GM23338 (cell line): ENCODE measurements around the gene PLA2G7. TPM values are rescaled to one million over a fixed set of nuclear protein-coding genes. Genes with fewer than 3 reads are reported as not detected.

ENCODE experiments used
- ATAC-seq: fragments of 200-7000 bp; cut with Tn5 transposase; 3 replicates; pipeline ENCODE4 v1.9.1; 2020
- DNase-seq: peaks from one replicate; pipeline ENCODE4 v3.0.0-alpha.2; 2015; ENCODE audit warnings: low spot score
- H2AFZ ChIP-seq: fragments of 200-600 bp; sonication (generic); 2 replicates; pipeline ENCODE4 v1.8.0; 2016; ENCODE audit warnings: antibody characterized with exemption, mild to moderate bottlenecking, moderate library complexity
- H3F3A ChIP-seq: fragments of 200-600 bp; sonication (generic); replicated peaks from 2 replicates; pipeline ENCODE4 v1.8.0; 2017; ENCODE audit warnings: antibody characterized with exemption, mixed run types, low read depth
- H3K27ac ChIP-seq: fragments of 200-600 bp; sonication (generic); 2 replicates; pipeline ENCODE4 v1.6.1; 2016; ENCODE audit warnings: low read depth
- H3K27me3 ChIP-seq: fragments of 200-600 bp; sonication (generic); 2 replicates; pipeline ENCODE4 v1.8.0; 2016; ENCODE audit warnings: mild to moderate bottlenecking, mixed run types, moderate library complexity; ENCODE audit not compliant: insufficient read depth
- H3K36me3 ChIP-seq: fragments of 200-600 bp; sonication (generic); 2 replicates; pipeline ENCODE4 v1.8.0; 2016; ENCODE audit warnings: mild to moderate bottlenecking; ENCODE audit not compliant: insufficient read depth
- H3K4me1 ChIP-seq: fragments of 200-600 bp; sonication (generic); 2 replicates; pipeline ENCODE4 v1.8.0; 2016; ENCODE audit warnings: mild to moderate bottlenecking, moderate library complexity; ENCODE audit not compliant: insufficient read depth
- H3K4me2 ChIP-seq: fragments of 200-600 bp; sonication (generic); 2 replicates; pipeline ENCODE4 v1.7.1; 2017; ENCODE audit warnings: mixed run types
- H3K4me3 ChIP-seq: fragments of 200-600 bp; sonication (generic); 2 replicates; pipeline ENCODE4 v1.6.1; 2016; ENCODE audit warnings: mixed run types
- H3K79me2 ChIP-seq: fragments of 200-600 bp; sonication (generic); replicated peaks from 2 replicates; pipeline ENCODE4 v1.8.0; 2017; ENCODE audit warnings: mild to moderate bottlenecking; ENCODE audit not compliant: insufficient read depth
- H3K9me2 ChIP-seq: fragments of 200-600 bp; sonication (generic); 2 replicates; pipeline ENCODE4 v1.8.0; 2017; ENCODE audit not compliant: insufficient read depth
- H4K20me1 ChIP-seq: fragments of 200-600 bp; sonication (generic); replicated peaks from 2 replicates; pipeline ENCODE4 v1.8.0; 2017; ENCODE audit warnings: mild to moderate bottlenecking; ENCODE audit not compliant: insufficient read depth
- H3K27ac Mint-ChIP-seq: 2 replicates; pipeline ENCODE4 v1.8.0; 2020; ENCODE audit warnings: inconsistent platforms, mild to moderate bottlenecking, moderate library complexity, mixed read lengths
- H3K27me3 Mint-ChIP-seq: 3 replicates; pipeline ENCODE4 v1.8.0; 2022; ENCODE audit warnings: low read depth, mild to moderate bottlenecking, moderate library complexity, mixed read lengths, inconsistent platforms; ENCODE audit not compliant: insufficient read depth, poor library complexity
- H3K36me3 Mint-ChIP-seq: 3 replicates; pipeline ENCODE4 v1.8.0; 2021; ENCODE audit warnings: low read depth, mild to moderate bottlenecking, inconsistent platforms, moderate library complexity, mixed read lengths
- H3K4me1 Mint-ChIP-seq: 3 replicates; pipeline ENCODE4 v1.8.0; 2020; ENCODE audit warnings: mild to moderate bottlenecking, inconsistent platforms, mixed read lengths
- H3K4me3 Mint-ChIP-seq: 3 replicates; pipeline ENCODE4 v1.8.0; 2021; ENCODE audit warnings: moderate library complexity, mild to moderate bottlenecking, inconsistent platforms, mixed read lengths
- H3K9me3 Mint-ChIP-seq: 3 replicates; pipeline ENCODE4 v1.8.0; 2020; ENCODE audit warnings: moderate library complexity, mild to moderate bottlenecking, inconsistent platforms, mixed read lengths
- CREB1 ChIP-seq: fragments of 250-450 bp; sonication (Bioruptor Pico); IDR thresholded peaks from 2 replicates; pipeline ENCODE4 v1.5.0; 2020; ENCODE audit warnings: low read depth, mild to moderate bottlenecking, moderate library complexity
- CTCF ChIP-seq, 2 experiments: fragments of 200-600 bp in 1 of 2; sonication (generic) in 1 of 2; conservative IDR thresholded peaks; 2 replicates each; pipeline versions ENCODE4 v1.5.1 to v1.6.1; 2016 to 2017; ENCODE audit warnings: antibody characterized with exemption in 2 of 2, low read depth in 2 of 2, mild to moderate bottlenecking in 2 of 2, moderate library complexity in 1 of 2
- ETS1 ChIP-seq: IDR thresholded peaks from 2 replicates; pipeline ENCODE4 v1.6.1; 2016; ENCODE audit warnings: antibody characterized with exemption
- EZH2 ChIP-seq: fragments of 200-600 bp; sonication (generic); IDR thresholded peaks from one replicate; pipeline ENCODE4 v1.8.0; 2017; ENCODE audit warnings: antibody characterized with exemption, mild to moderate bottlenecking, low read depth; ENCODE audit not compliant: unreplicated experiment
- EZH2phosphoT487 ChIP-seq: fragments of 200-600 bp; sonication (generic); IDR thresholded peaks from one replicate; pipeline ENCODE4 v1.8.1; 2018; ENCODE audit warnings: antibody characterized with exemption; ENCODE audit not compliant: unreplicated experiment
- JUNB ChIP-seq: IDR thresholded peaks from one replicate; pipeline ENCODE4 v1.6.1; 2016; ENCODE audit warnings: antibody characterized with exemption; ENCODE audit not compliant: unreplicated experiment
- NANOG ChIP-seq: IDR thresholded peaks from 2 replicates; pipeline ENCODE4 v1.6.1; 2016; ENCODE audit warnings: antibody characterized with exemption, borderline replicate concordance
- POLR2AphosphoS5 ChIP-seq: IDR thresholded peaks from 2 replicates; pipeline ENCODE4 v1.6.1; 2016; ENCODE audit warnings: antibody characterized with exemption, low read depth
- REST ChIP-seq: IDR thresholded peaks from one replicate; pipeline ENCODE4 v1.6.1; 2018; ENCODE audit warnings: antibody characterized with exemption; ENCODE audit not compliant: unreplicated experiment
- STAT1 ChIP-seq: IDR thresholded peaks from one replicate; pipeline ENCODE4 v1.6.1; 2016; ENCODE audit warnings: antibody characterized with exemption; ENCODE audit not compliant: unreplicated experiment
- ZNF114 ChIP-seq: fragments of 250-450 bp; sonication (Bioruptor Pico); IDR thresholded peaks from 2 replicates; pipeline ENCODE4 v1.5.0; 2020; ENCODE audit warnings: mild to moderate bottlenecking, moderate library complexity
- ZNF331 ChIP-seq: fragments of 250-450 bp; sonication (Bioruptor Pico); IDR thresholded peaks from 2 replicates; pipeline ENCODE4 v1.5.0; 2020; ENCODE audit warnings: low read depth, mild to moderate bottlenecking, moderate library complexity
- ZNF462 ChIP-seq: fragments of 250-450 bp; sonication (Bioruptor Pico); IDR thresholded peaks from 2 replicates; pipeline ENCODE4 v1.5.0; 2020; ENCODE audit warnings: mild to moderate bottlenecking, moderate library complexity
- polyA plus RNA-seq: library from polyadenylated mRNA; unstranded; fragments of >200 nt; fragmentation: Nextera tagmentation; extraction: Ambion mirVana; gene quantifications from 2 replicates; pipeline ENCODE4 v1.2.1, GENCODE V29; 2016
- total RNA-seq: library from RNA; depleted of rRNA; stranded (reverse); fragments of >200 nt; shearing (Covaris generic); gene quantifications from 2 replicates; pipeline ENCODE4 v1.2.3, GENCODE V29; 2014

Gene PLA2G7
- total and polyA plus RNA-seq, 2 experiments from 2014 or later: 2.4 to 2.8 TPM

- no peak overlapping the region for H3K4me3 ChIP-seq
- peaks cover 6% of the 10 kb centered on the region for H3K27me3 Mint-ChIP-seq
- H3K4me1 ChIP-seq: no peaks in the 10 kb centered on the region
- H3K27ac ChIP-seq: no peak overlapping the region
- no peaks in the 10 kb centered on the region for H3K9me2 ChIP-seq
- no peak overlapping the region for H3K4me2 ChIP-seq
- H3K4me3 Mint-ChIP-seq: no peak overlapping the region
- H3K27me3 ChIP-seq: no peaks in the 10 kb centered on the region
- H3K36me3 Mint-ChIP-seq: no peaks in the 10 kb centered on the region
- no peaks in the 10 kb centered on the region for H4K20me1 ChIP-seq
- ATAC-seq: no peak
- H3K27ac Mint-ChIP-seq: no peak overlapping the region
- H3F3A ChIP-seq: no peaks in the 10 kb centered on the region
- no peaks in the 10 kb centered on the region for H3K36me3 ChIP-seq
- H3K9me3 Mint-ChIP-seq: no peaks in the 10 kb centered on the region
- TF ChIP-seq STAT1: no peak
- no peak for TF ChIP-seq REST
- TF ChIP-seq EZH2phosphoT487: no peak
- no peak for TF ChIP-seq CREB1 (CRISPR knock-in tag)
- no peak for TF ChIP-seq NANOG
- TF ChIP-seq ETS1: no peak
- TF ChIP-seq ZNF331: no peak
- TF ChIP-seq ZNF462: no peak
- TF ChIP-seq ZNF114 (CRISPR knock-in tag): no peak
- no peak for TF ChIP-seq CTCF (conservative IDR thresholded peaks at IDR 0.05; ENCODE audit: low read depth in 2 of 2)
- TF ChIP-seq JUNB: no peak
- TF ChIP-seq POLR2AphosphoS5: no peak
- TF ChIP-seq EZH2: no peak
- H2AFZ ChIP-seq: no peak overlapping the region
- H3K79me2 ChIP-seq: no peaks in the 10 kb centered on the region
- DNase-seq: no peak
- no peaks in the 10 kb centered on the region for H3K4me1 Mint-ChIP-seq
Measured at GRCh38 chr6:46684771-46685170, 50.4 kb downstream of the PLA2G7 start.
